GM23338 (cell line): ENCODE measurements around the gene FGFR2. TPM values are rescaled to one million over a fixed set of nuclear protein-coding genes. Genes with fewer than 3 reads are reported as not detected.

Source experiments
- ATAC-seq: fragments of 200-7000 bp; cut with Tn5 transposase; 3 replicates; pipeline ENCODE4 v1.9.1; 2020
- DNase-seq: peaks from one replicate; pipeline ENCODE4 v3.0.0-alpha.2; 2015; ENCODE audit warnings: low spot score
- H2AFZ ChIP-seq: fragments of 200-600 bp; sonication (generic); 2 replicates; pipeline ENCODE4 v1.8.0; 2016; ENCODE audit warnings: antibody characterized with exemption, mild to moderate bottlenecking, moderate library complexity
- H3F3A ChIP-seq: fragments of 200-600 bp; sonication (generic); replicated peaks from 2 replicates; pipeline ENCODE4 v1.8.0; 2017; ENCODE audit warnings: antibody characterized with exemption, mixed run types, low read depth
- H3K27ac ChIP-seq: fragments of 200-600 bp; sonication (generic); 2 replicates; pipeline ENCODE4 v1.6.1; 2016; ENCODE audit warnings: low read depth
- H3K27me3 ChIP-seq: fragments of 200-600 bp; sonication (generic); 2 replicates; pipeline ENCODE4 v1.8.0; 2016; ENCODE audit warnings: mild to moderate bottlenecking, mixed run types, moderate library complexity; ENCODE audit not compliant: insufficient read depth
- H3K36me3 ChIP-seq: fragments of 200-600 bp; sonication (generic); 2 replicates; pipeline ENCODE4 v1.8.0; 2016; ENCODE audit warnings: mild to moderate bottlenecking; ENCODE audit not compliant: insufficient read depth
- H3K4me1 ChIP-seq: fragments of 200-600 bp; sonication (generic); 2 replicates; pipeline ENCODE4 v1.8.0; 2016; ENCODE audit warnings: mild to moderate bottlenecking, moderate library complexity; ENCODE audit not compliant: insufficient read depth
- H3K4me2 ChIP-seq: fragments of 200-600 bp; sonication (generic); 2 replicates; pipeline ENCODE4 v1.7.1; 2017; ENCODE audit warnings: mixed run types
- H3K4me3 ChIP-seq: fragments of 200-600 bp; sonication (generic); 2 replicates; pipeline ENCODE4 v1.6.1; 2016; ENCODE audit warnings: mixed run types
- H3K79me2 ChIP-seq: fragments of 200-600 bp; sonication (generic); replicated peaks from 2 replicates; pipeline ENCODE4 v1.8.0; 2017; ENCODE audit warnings: mild to moderate bottlenecking; ENCODE audit not compliant: insufficient read depth
- H3K9me2 ChIP-seq: fragments of 200-600 bp; sonication (generic); 2 replicates; pipeline ENCODE4 v1.8.0; 2017; ENCODE audit not compliant: insufficient read depth
- H4K20me1 ChIP-seq: fragments of 200-600 bp; sonication (generic); replicated peaks from 2 replicates; pipeline ENCODE4 v1.8.0; 2017; ENCODE audit warnings: mild to moderate bottlenecking; ENCODE audit not compliant: insufficient read depth
- H3K27ac Mint-ChIP-seq: 2 replicates; pipeline ENCODE4 v1.8.0; 2020; ENCODE audit warnings: inconsistent platforms, mild to moderate bottlenecking, moderate library complexity, mixed read lengths
- H3K27me3 Mint-ChIP-seq: 3 replicates; pipeline ENCODE4 v1.8.0; 2022; ENCODE audit warnings: low read depth, mild to moderate bottlenecking, moderate library complexity, mixed read lengths, inconsistent platforms; ENCODE audit not compliant: insufficient read depth, poor library complexity
- H3K36me3 Mint-ChIP-seq: 3 replicates; pipeline ENCODE4 v1.8.0; 2021; ENCODE audit warnings: low read depth, mild to moderate bottlenecking, inconsistent platforms, moderate library complexity, mixed read lengths
- H3K4me1 Mint-ChIP-seq: 3 replicates; pipeline ENCODE4 v1.8.0; 2020; ENCODE audit warnings: mild to moderate bottlenecking, inconsistent platforms, mixed read lengths
- H3K4me3 Mint-ChIP-seq: 3 replicates; pipeline ENCODE4 v1.8.0; 2021; ENCODE audit warnings: moderate library complexity, mild to moderate bottlenecking, inconsistent platforms, mixed read lengths
- H3K9me3 Mint-ChIP-seq: 3 replicates; pipeline ENCODE4 v1.8.0; 2020; ENCODE audit warnings: moderate library complexity, mild to moderate bottlenecking, inconsistent platforms, mixed read lengths
- CREB1 ChIP-seq: fragments of 250-450 bp; sonication (Bioruptor Pico); IDR thresholded peaks from 2 replicates; pipeline ENCODE4 v1.5.0; 2020; ENCODE audit warnings: low read depth, mild to moderate bottlenecking, moderate library complexity
- EZH2 ChIP-seq: fragments of 200-600 bp; sonication (generic); IDR thresholded peaks from one replicate; pipeline ENCODE4 v1.8.0; 2017; ENCODE audit warnings: antibody characterized with exemption, mild to moderate bottlenecking, low read depth; ENCODE audit not compliant: unreplicated experiment
- JUNB ChIP-seq: IDR thresholded peaks from one replicate; pipeline ENCODE4 v1.6.1; 2016; ENCODE audit warnings: antibody characterized with exemption; ENCODE audit not compliant: unreplicated experiment
- POLR2AphosphoS5 ChIP-seq: IDR thresholded peaks from 2 replicates; pipeline ENCODE4 v1.6.1; 2016; ENCODE audit warnings: antibody characterized with exemption, low read depth
- STAT1 ChIP-seq: IDR thresholded peaks from one replicate; pipeline ENCODE4 v1.6.1; 2016; ENCODE audit warnings: antibody characterized with exemption; ENCODE audit not compliant: unreplicated experiment
- ZNF114 ChIP-seq: fragments of 250-450 bp; sonication (Bioruptor Pico); IDR thresholded peaks from 2 replicates; pipeline ENCODE4 v1.5.0; 2020; ENCODE audit warnings: mild to moderate bottlenecking, moderate library complexity
- ZNF331 ChIP-seq: fragments of 250-450 bp; sonication (Bioruptor Pico); IDR thresholded peaks from 2 replicates; pipeline ENCODE4 v1.5.0; 2020; ENCODE audit warnings: low read depth, mild to moderate bottlenecking, moderate library complexity
- polyA plus RNA-seq: library from polyadenylated mRNA; unstranded; fragments of >200 nt; fragmentation: Nextera tagmentation; extraction: Ambion mirVana; gene quantifications from 2 replicates; pipeline ENCODE4 v1.2.1, GENCODE V29; 2016
- total RNA-seq: library from RNA; depleted of rRNA; stranded (reverse); fragments of >200 nt; shearing (Covaris generic); gene quantifications from 2 replicates; pipeline ENCODE4 v1.2.3, GENCODE V29; 2014
- TF ChIP-seq, protein P1 (sequence below): fragments of 250-450 bp; sonication (Bioruptor Pico); IDR thresholded peaks from 2 replicates; pipeline ENCODE4 v1.5.0; 2020; ENCODE audit warnings: mild to moderate bottlenecking, moderate library complexity
- TF ChIP-seq, protein P2 (sequence below), 2 experiments: fragments of 200-600 bp in 1 of 2; sonication (generic) in 1 of 2; conservative IDR thresholded peaks; 2 replicates each; pipeline versions ENCODE4 v1.5.1 to v1.6.1; 2016 to 2017; ENCODE audit warnings: antibody characterized with exemption in 2 of 2, low read depth in 2 of 2, mild to moderate bottlenecking in 2 of 2, moderate library complexity in 1 of 2

FGFR2 gene
- total and polyA plus RNA-seq, 2 experiments from 2014 or later, result 31.1 to 106 TPM

DNA sequence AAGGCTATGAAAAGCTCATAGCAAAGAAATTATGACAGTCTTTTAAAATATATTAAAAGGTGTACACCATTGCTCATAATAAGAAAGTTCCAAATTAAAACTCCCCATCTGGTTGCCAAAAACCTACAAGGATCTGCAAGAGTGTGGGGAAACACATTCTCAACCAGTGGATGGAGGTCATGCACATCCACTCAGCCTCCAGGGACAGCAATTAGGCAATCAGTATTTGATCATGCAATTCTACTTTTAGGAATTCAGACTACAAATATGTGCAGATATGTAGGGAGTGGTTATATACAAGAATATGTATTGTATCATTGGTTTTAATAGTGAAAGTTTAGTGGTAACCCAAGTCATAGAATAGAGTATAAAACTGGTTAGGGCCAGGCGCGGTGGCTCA lies 157.8 kb downstream of the FGFR2 start (continued):
- TF ChIP-seq, protein P1, sequence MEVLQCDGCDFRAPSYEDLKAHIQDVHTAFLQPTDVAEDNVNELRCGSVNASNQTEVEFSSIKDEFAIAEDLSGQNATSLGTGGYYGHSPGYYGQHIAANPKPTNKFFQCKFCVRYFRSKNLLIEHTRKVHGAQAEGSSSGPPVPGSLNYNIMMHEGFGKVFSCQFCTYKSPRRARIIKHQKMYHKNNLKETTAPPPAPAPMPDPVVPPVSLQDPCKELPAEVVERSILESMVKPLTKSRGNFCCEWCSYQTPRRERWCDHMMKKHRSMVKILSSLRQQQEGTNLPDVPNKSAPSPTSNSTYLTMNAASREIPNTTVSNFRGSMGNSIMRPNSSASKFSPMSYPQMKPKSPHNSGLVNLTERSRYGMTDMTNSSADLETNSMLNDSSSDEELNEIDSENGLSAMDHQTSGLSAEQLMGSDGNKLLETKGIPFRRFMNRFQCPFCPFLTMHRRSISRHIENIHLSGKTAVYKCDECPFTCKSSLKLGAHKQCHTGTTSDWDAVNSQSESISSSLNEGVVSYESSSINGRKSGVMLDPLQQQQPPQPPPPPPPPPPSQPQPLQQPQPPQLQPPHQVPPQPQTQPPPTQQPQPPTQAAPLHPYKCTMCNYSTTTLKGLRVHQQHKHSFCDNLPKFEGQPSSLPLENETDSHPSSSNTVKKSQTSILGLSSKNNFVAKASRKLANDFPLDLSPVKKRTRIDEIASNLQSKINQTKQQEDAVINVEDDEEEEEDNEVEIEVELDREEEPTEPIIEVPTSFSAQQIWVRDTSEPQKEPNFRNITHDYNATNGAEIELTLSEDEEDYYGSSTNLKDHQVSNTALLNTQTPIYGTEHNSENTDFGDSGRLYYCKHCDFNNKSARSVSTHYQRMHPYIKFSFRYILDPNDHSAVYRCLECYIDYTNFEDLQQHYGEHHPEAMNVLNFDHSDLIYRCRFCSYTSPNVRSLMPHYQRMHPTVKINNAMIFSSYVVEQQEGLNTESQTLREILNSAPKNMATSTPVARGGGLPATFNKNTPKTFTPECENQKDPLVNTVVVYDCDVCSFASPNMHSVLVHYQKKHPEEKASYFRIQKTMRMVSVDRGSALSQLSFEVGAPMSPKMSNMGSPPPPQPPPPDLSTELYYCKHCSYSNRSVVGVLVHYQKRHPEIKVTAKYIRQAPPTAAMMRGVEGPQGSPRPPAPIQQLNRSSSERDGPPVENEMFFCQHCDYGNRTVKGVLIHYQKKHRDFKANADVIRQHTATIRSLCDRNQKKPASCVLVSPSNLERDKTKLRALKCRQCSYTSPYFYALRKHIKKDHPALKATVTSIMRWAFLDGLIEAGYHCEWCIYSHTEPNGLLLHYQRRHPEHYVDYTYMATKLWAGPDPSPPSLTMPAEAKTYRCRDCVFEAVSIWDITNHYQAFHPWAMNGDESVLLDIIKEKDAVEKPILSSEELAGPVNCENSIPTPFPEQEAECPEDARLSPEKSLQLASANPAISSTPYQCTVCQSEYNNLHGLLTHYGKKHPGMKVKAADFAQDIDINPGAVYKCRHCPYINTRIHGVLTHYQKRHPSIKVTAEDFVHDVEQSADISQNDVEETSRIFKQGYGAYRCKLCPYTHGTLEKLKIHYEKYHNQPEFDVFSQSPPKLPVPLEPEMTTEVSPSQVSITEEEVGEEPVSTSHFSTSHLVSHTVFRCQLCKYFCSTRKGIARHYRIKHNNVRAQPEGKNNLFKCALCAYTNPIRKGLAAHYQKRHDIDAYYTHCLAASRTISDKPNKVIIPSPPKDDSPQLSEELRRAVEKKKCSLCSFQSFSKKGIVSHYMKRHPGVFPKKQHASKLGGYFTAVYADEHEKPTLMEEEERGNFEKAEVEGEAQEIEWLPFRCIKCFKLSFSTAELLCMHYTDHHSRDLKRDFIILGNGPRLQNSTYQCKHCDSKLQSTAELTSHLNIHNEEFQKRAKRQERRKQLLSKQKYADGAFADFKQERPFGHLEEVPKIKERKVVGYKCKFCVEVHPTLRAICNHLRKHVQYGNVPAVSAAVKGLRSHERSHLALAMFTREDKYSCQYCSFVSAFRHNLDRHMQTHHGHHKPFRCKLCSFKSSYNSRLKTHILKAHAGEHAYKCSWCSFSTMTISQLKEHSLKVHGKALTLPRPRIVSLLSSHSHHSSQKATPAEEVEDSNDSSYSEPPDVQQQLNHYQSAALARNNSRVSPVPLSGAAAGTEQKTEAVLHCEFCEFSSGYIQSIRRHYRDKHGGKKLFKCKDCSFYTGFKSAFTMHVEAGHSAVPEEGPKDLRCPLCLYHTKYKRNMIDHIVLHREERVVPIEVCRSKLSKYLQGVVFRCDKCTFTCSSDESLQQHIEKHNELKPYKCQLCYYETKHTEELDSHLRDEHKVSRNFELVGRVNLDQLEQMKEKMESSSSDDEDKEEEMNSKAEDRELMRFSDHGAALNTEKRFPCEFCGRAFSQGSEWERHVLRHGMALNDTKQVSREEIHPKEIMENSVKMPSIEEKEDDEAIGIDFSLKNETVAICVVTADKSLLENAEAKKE, result no peak

DNA sequence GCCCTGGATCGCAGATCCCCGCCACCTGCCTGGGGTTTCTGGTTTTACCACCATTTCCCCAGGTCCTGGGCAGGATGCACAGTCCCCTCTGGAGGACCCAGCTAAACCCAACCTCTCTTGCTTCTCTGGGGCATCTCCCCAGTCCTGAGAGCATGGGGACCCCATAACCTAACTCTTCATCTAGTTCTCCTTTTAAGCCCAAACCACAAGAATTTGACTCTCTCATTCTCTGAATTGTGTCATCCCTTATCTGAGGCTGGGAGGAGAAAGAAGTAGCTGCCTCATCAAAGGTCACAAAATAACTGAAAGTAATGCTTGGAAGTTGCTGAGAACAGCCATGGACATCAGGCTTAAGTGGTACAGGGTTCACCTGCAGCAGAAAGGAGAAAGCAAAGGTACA lies 159.9 kb downstream of the FGFR2 start:
- peaks cover 13% of the 10 kb centered on the region; the same call in 1 of the 2 replicates for H3K4me1 ChIP-seq
- Mint-ChIP-seq H3K27ac (no peak overlapping the region), H3K36me3 (no peaks in the 10 kb centered on the region), H3K27me3 (peaks cover 2% of the 10 kb centered on the region), H3K4me1 (peaks cover 24% of the 10 kb centered on the region), H3K4me3 (no peak overlapping the region), H3K9me3 (no peaks in the 10 kb centered on the region)
- no peak for DNase-seq
- H3K9me2 ChIP-seq, result no peaks in the 10 kb centered on the region
- no peak overlapping the region for H3K4me3 ChIP-seq
- H3K27ac ChIP-seq, result no peak overlapping the region
- H3K36me3 ChIP-seq, result no peaks in the 10 kb centered on the region
- ATAC-seq, result no peak
- H3K79me2 ChIP-seq, result no peaks in the 10 kb centered on the region
- H2AFZ ChIP-seq, result no peak overlapping the region
- no peaks in the 10 kb centered on the region for H4K20me1 ChIP-seq
- TF ChIP-seq, protein P2, sequence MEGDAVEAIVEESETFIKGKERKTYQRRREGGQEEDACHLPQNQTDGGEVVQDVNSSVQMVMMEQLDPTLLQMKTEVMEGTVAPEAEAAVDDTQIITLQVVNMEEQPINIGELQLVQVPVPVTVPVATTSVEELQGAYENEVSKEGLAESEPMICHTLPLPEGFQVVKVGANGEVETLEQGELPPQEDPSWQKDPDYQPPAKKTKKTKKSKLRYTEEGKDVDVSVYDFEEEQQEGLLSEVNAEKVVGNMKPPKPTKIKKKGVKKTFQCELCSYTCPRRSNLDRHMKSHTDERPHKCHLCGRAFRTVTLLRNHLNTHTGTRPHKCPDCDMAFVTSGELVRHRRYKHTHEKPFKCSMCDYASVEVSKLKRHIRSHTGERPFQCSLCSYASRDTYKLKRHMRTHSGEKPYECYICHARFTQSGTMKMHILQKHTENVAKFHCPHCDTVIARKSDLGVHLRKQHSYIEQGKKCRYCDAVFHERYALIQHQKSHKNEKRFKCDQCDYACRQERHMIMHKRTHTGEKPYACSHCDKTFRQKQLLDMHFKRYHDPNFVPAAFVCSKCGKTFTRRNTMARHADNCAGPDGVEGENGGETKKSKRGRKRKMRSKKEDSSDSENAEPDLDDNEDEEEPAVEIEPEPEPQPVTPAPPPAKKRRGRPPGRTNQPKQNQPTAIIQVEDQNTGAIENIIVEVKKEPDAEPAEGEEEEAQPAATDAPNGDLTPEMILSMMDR (conservative IDR thresholded peaks at IDR 0.05; ENCODE audit: low read depth in 2 of 2), result no peak
- TF ChIP-seq JUNB, result no peak
- no peak for TF ChIP-seq ZNF331 (CRISPR knock-in tag)
- no peak for TF ChIP-seq ZNF114 (CRISPR knock-in tag)
- TF ChIP-seq POLR2AphosphoS5, result no peak
- TF ChIP-seq CREB1 (CRISPR knock-in tag), result no peak
- TF ChIP-seq STAT1, result no peak
- no peak for TF ChIP-seq EZH2
- no peak overlapping the region for H3K4me2 ChIP-seq
- H3K27me3 ChIP-seq, result no peaks in the 10 kb centered on the region
- H3F3A ChIP-seq, result no peaks in the 10 kb centered on the region
